K562 (cell line): Measurements from ENCODE around the gene HDAC7. TPM values are rescaled to one million over a fixed set of nuclear protein-coding genes. Genes with fewer than 3 reads are reported as not detected.
"Not testable (repeated sequence)": the region's sequence is repeated elsewhere in the genome, so short reads cannot be mapped to it uniquely, and the experiment has no call there.

Source experiments
- ATAC-seq: fragments of 200-7000 bp; cut with Tn5 transposase; 3 replicates; pipeline ENCODE4 v1.9.1; 2020; ENCODE audit warnings: moderate library complexity
- BruUV-seq: library from RNA; stranded (reverse); fragments of 400-500 nt; replicated peaks from 2 replicates; lab custom pipeline; 2021; lab: Mats Ljungman, UMichigan
- CTCF ChIA-PET: fragments of 300-600 bp; formaldehyde crosslinking; extraction: SDS; loops from one replicate; lab custom pipeline; 2021; ENCODE audit warnings: low intra/inter-chr PET ratio; lab: Yijun Ruan, JAX
- POLR2A ChIA-PET: fragments of 300-600, 350-650 bp; sonication (Branson Sonifier 250); formaldehyde crosslinking; extraction: SDS; loops from one replicate; lab custom pipeline; 2021; ENCODE audit warnings: antibody characterized with exemption, inconsistent platforms; lab: Yijun Ruan, JAX
- DNase-seq, 4 experiments: peaks; one replicate each; pipeline versions ENCODE4 v3.0.0 to v3.0.0-alpha.2; 2011 to 2018; ENCODE audit warnings: low spot score in 3 of 4, mixed read lengths in 3 of 4; ENCODE audit errors: extremely low read depth in 1 of 4
- FAIRE-seq: peaks from 2 replicates; lab custom pipeline; 2011; peaks lifted over from hg19 to GRCh38; lab: Jason Lieb, UNC
- H2AFZ ChIP-seq: 2 replicates; pipeline ENCODE4 v1.6.0; 2011; ENCODE audit warnings: low read depth, low read length, control low read depth, inconsistent platforms
- H3K27ac ChIP-seq: fragments of 200-600 bp; 3 replicates; pipeline ENCODE4 v1.8.0; 2011; ENCODE audit warnings: low read depth, mild to moderate bottlenecking, control low read depth, inconsistent platforms, low read length, moderate library complexity, mixed read lengths; ENCODE audit errors: extremely low read depth
- H3K27me3 ChIP-seq, 2 experiments: fragments of 300-600 bp in 1 of 2; 2 replicates in 1 of 2; 3 replicates in 1 of 2; pipeline versions ENCODE4 v1.6.0 to v1.8.0; 2011; ENCODE audit warnings: inconsistent platforms in 2 of 2, low read length in 2 of 2, mild to moderate bottlenecking in 1 of 2, mixed read lengths in 1 of 2, moderate library complexity in 1 of 2; ENCODE audit not compliant: control insufficient read depth in 2 of 2, insufficient read depth in 2 of 2
- H3K36me3 ChIP-seq: fragments of 300-600 bp; 3 replicates; pipeline ENCODE4 v1.8.0; 2011; ENCODE audit warnings: mild to moderate bottlenecking, low read length, inconsistent platforms; ENCODE audit not compliant: control insufficient read depth, insufficient read depth
- H3K4me1 ChIP-seq, 2 experiments: fragments of 200-600 bp in 1 of 2; replicated peaks in 1 of 2; 2 replicates in 1 of 2; 3 replicates in 1 of 2; pipeline versions ENCODE4 v1.5.1 to v1.8.0; 2011; ENCODE audit warnings: inconsistent platforms in 2 of 2, low read length in 2 of 2, mild to moderate bottlenecking in 1 of 2, mixed read lengths in 1 of 2, moderate library complexity in 1 of 2; ENCODE audit not compliant: control insufficient read depth in 2 of 2, insufficient read depth in 2 of 2
- H3K4me2 ChIP-seq: 2 replicates; pipeline ENCODE4 v1.6.1; 2011; ENCODE audit warnings: low read length, control low read depth, inconsistent platforms, mixed read lengths; ENCODE audit not compliant: insufficient read depth
- H3K4me3 ChIP-seq: fragments of 200-600 bp; sonication (generic), shearing (Covaris generic); 2 replicates; pipeline ENCODE4 v1.5.1; 2016; ENCODE audit warnings: control low read depth, inconsistent platforms
- H3K79me2 ChIP-seq: fragments of 200-600 bp; 3 replicates; pipeline ENCODE4 v1.8.0; 2011; ENCODE audit warnings: low read length, inconsistent platforms; ENCODE audit not compliant: control insufficient read depth, insufficient read depth
- H3K9ac ChIP-seq, 2 experiments: 2 replicates each; pipeline versions ENCODE4 v1.6.0 to v1.6.1; 2011; ENCODE audit warnings: low read depth in 2 of 2, low read length in 2 of 2, control low read depth in 1 of 2, inconsistent platforms in 1 of 2, mild to moderate bottlenecking in 1 of 2, mixed read lengths in 1 of 2; ENCODE audit not compliant: insufficient read depth in 1 of 2
- H3K9me1 ChIP-seq: one replicate; pipeline ENCODE4 v1.6.0; 2011; ENCODE audit warnings: inconsistent platforms, mild to moderate bottlenecking, low read length, moderate library complexity; ENCODE audit not compliant: control insufficient read depth, insufficient read depth
- H3K9me3 ChIP-seq: replicated peaks from 2 replicates; pipeline ENCODE4 v1.5.1; 2011; ENCODE audit warnings: low read depth, low read length, inconsistent platforms; ENCODE audit not compliant: control insufficient read depth, insufficient read depth
- H4K20me1 ChIP-seq: replicated peaks from 2 replicates; pipeline ENCODE4 v1.6.1; 2011; ENCODE audit warnings: low read length, inconsistent platforms, mixed read lengths; ENCODE audit not compliant: control insufficient read depth, insufficient read depth
- GABPB1 ChIP-seq: sonication (generic); formaldehyde crosslinking; IDR thresholded peaks from 2 replicates; pipeline ENCODE4 v1.8.0; 2022; ENCODE audit warnings: mild to moderate bottlenecking, missing genetic modification reagents
- PHF21A ChIP-seq: fragments of 450-650 bp; IDR thresholded peaks from 2 replicates; pipeline ENCODE4 v1.6.1; 2017; ENCODE audit warnings: low read depth, borderline replicate concordance
- RB1 ChIP-seq: fragments of 450-650 bp; IDR thresholded peaks from 2 replicates; pipeline ENCODE4 v1.6.1; 2017; ENCODE audit warnings: low read depth, mild to moderate bottlenecking
- RFX5 ChIP-seq: IDR thresholded peaks from 2 replicates; pipeline ENCODE4 v1.6.1; 2011; ENCODE audit warnings: low read depth, mild to moderate bottlenecking, improper control_type of control experiment, low read length
- USF2 ChIP-seq: sonication (generic); formaldehyde crosslinking; IDR thresholded peaks from 2 replicates; pipeline ENCODE4 v1.5.0; 2020; ENCODE audit warnings: missing genetic modification reagents
- YBX1 ChIP-seq: fragments of 450-650 bp; IDR thresholded peaks from 2 replicates; pipeline ENCODE4 v1.7.1; 2016; ENCODE audit warnings: mild to moderate bottlenecking
- ZNF766 ChIP-seq: fragments of 200-800 bp; sonication (Bioruptor generic); conservative IDR thresholded peaks from 2 replicates; pipeline ENCODE4 v1.6.1; 2016; ENCODE audit warnings: missing genetic modification characterization, missing compliant biosample characterization
- WGBS: fragments of 100-300 bp; shearing (Covaris generic); methylation state at CpG from one replicate; pipeline ENCODE4 v1.1.6; 2016; ENCODE audit warnings: low coverage, mixed read lengths; ENCODE audit not compliant: insufficient coverage; ENCODE audit errors: missing lambda C conversion rate; 5-methylcytosine and 5-hydroxymethylcytosine counted together
- in situ Hi-C: fragments of 300-500 bp; cut with MboI; formaldehyde crosslinking; loops from 4 replicates; pipeline ENCODE4 v1.15.0; 2018; ENCODE audit warnings: inconsistent platforms, mixed read lengths
- intact Hi-C: fragments of 100-400 bp; cut with micrococcal nuclease; formaldehyde crosslinking; loops from 2 replicates; pipeline ENCODE4 v1.14.2; 2022
- polyA plus RNA-seq, 8 experiments: library from polyadenylated mRNA; depleted of rRNA in 4 of 8; stranded (reverse) in 5 of 8; unstranded in 3 of 8; fragments of >200 nt; fragmentation: Nextera tagmentation in 2 of 8; fragmentation: Illumina TruSeq in 1 of 8; extraction: Ambion mirVana in 2 of 8; extraction: Trizol in 1 of 8; gene quantifications; 2 replicates each; pipeline versions ENCODE4 v1.2.1 to v1.2.3, GENCODE V29; 2011 to 2014; ENCODE audit warnings: inconsistent platforms in 1 of 8, missing spikeins in 1 of 8
- total RNA-seq, 7 experiments: library from RNA; depleted of rRNA in 6 of 7; stranded (reverse); fragments of >200 nt in 6 of 7; fragmentation: Illumina TruSeq in 2 of 7; extraction: Trizol in 2 of 7; gene quantifications; 2 replicates each; pipeline versions ENCODE4 v1.2.1 to v1.2.3, GENCODE V29; 2011 to 2021; ENCODE audit warnings: low replicate concordance in 1 of 7
- TF ChIP-seq, protein P1 (sequence below): fragments of 450-650 bp; IDR thresholded peaks from 2 replicates; pipeline ENCODE4 v1.6.1; 2016
- TF ChIP-seq, protein P2 (sequence below), 3 experiments: fragments of 200-800 bp in 1 of 3; fragments of 250-450 bp in 1 of 3; fragments of 450-650 bp in 1 of 3; sonication (Bioruptor Pico) in 1 of 3; sonication (Bioruptor generic) in 1 of 3; formaldehyde crosslinking in 1 of 3; IDR thresholded peaks; 2 replicates each; pipeline versions ENCODE4 v1.6.1 to v1.8.0; 2016 to 2022; ENCODE audit warnings: mild to moderate bottlenecking in 2 of 3, missing genetic modification characterization in 2 of 3, missing compliant biosample characterization in 1 of 3, moderate library complexity in 1 of 3

Gene HDAC7
- total and polyA plus RNA-seq, 9 of the 15 experiments (the other 6 are each of a cell fraction or from before 2014, with no cell fraction given) = 2.5 to 129 (median 31.1) TPM

DNA sequence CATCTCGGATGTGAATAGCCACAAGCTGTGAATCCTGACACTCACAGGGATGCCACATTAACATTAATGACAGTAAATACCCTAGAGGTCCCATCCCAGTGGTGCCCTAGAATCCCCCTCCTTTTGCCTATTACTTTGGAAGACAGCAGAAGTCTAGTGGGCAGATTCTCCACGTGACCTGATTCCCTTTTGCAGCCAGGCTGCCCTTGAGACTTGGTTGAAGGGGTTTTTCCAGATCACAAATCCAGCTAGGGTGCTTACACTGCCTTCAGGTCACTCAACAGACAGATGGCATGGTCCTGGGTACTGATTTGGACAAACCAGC, 8.7 kb downstream of the HDAC7 start:
- Histone ChIP-seq H3K4me3 (no peak overlapping the region), H3K9me1 (peaks cover 6% of the 10 kb centered on the region), H3K4me1 (peaks cover 66 to 76% of the 10 kb centered on the region in 2 experiments), H3K36me3 (peaks cover 55% of the 10 kb centered on the region), H3K4me2 (peak overlapping the region; percentile 4), H4K20me1 (peaks cover 8% of the 10 kb centered on the region; the same call in 1 of the 2 replicates), H3K9ac (no peak overlapping the region), H3K27ac (peak overlapping the region; percentile 91; the same call in 1 of the 3 replicates), H3K79me2 (peaks cover 100% of the 10 kb centered on the region), H3K27me3 (no peaks in the 10 kb centered on the region), H3K9me3 (no peaks in the 10 kb centered on the region), H2AFZ (no peak overlapping the region)
- POLR2A ChIA-PET = interaction anchor here (3.5 kb wide), 1 partner anchor 22 kb away, joined by 11 read pairs; no protein-coding TSS in a partner anchor
- intact Hi-C loops = no loop called here
- DNase-seq (no peak), FAIRE-seq (no peak), ATAC-seq (no peak)
- in situ Hi-C loops = no loop called here
- BruUV-seq = no TSS peak
- CTCF ChIA-PET = no interaction called here
- 81% methylated on average over 2 of the region's 2 CpGs for WGBS
- no peak for TF ChIP-seq RB1
- no peak for TF ChIP-seq PHF21A
- TF ChIP-seq, protein P1, sequence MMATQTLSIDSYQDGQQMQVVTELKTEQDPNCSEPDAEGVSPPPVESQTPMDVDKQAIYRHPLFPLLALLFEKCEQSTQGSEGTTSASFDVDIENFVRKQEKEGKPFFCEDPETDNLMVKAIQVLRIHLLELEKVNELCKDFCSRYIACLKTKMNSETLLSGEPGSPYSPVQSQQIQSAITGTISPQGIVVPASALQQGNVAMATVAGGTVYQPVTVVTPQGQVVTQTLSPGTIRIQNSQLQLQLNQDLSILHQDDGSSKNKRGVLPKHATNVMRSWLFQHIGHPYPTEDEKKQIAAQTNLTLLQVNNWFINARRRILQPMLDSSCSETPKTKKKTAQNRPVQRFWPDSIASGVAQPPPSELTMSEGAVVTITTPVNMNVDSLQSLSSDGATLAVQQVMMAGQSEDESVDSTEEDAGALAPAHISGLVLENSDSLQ = no peak
- TF ChIP-seq GABPB1 (CRISPR knock-in tag) = no peak
- TF ChIP-seq ZNF766 (CRISPR knock-in tag) = no peak
- no peak for TF ChIP-seq USF2 (CRISPR knock-in tag)
- no peak for TF ChIP-seq YBX1
- TF ChIP-seq, protein P2, sequence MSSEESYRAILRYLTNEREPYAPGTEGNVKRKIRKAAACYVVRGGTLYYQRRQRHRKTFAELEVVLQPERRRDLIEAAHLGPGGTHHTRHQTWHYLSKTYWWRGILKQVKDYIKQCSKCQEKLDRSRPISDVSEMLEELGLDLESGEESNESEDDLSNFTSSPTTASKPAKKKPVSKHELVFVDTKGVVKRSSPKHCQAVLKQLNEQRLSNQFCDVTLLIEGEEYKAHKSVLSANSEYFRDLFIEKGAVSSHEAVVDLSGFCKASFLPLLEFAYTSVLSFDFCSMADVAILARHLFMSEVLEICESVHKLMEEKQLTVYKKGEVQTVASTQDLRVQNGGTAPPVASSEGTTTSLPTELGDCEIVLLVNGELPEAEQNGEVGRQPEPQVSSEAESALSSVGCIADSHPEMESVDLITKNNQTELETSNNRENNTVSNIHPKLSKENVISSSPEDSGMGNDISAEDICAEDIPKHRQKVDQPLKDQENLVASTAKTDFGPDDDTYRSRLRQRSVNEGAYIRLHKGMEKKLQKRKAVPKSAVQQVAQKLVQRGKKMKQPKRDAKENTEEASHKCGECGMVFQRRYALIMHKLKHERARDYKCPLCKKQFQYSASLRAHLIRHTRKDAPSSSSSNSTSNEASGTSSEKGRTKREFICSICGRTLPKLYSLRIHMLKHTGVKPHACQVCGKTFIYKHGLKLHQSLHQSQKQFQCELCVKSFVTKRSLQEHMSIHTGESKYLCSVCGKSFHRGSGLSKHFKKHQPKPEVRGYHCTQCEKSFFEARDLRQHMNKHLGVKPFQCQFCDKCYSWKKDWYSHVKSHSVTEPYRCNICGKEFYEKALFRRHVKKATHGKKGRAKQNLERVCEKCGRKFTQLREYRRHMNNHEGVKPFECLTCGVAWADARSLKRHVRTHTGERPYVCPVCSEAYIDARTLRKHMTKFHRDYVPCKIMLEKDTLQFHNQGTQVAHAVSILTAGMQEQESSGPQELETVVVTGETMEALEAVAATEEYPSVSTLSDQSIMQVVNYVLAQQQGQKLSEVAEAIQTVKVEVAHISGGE (CRISPR knock-in tag; IDR thresholded peaks at IDR 0.05) = no peak
- TF ChIP-seq RFX5 = no peak

DNA sequence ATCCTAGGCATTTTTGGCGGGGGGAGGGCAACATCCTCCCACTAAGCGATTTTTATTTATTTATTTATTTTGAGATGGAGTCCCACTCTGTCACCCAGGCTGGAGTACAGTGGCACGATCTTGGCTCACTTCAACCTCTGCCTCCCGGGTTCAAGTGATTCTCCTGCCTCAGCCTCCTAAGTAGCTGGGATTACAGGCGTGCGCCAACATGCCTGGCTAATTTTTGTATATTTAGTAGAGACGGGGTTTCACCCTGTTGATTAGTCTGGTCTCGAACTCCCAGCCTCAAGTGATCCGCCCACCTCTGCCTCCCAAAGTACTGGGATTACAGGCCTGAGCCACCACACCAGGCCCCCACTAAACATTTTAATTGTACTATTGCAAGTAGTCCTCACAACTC, 10.2 kb downstream of the HDAC7 start:
- Histone ChIP-seq H3K36me3 (peaks cover 58% of the 10 kb centered on the region; the same call in 2 of the 3 replicates), H3K4me1 (peaks cover 62 to 69% of the 10 kb centered on the region in 2 experiments), H3K79me2 (peaks cover 100% of the 10 kb centered on the region)
- DNase-seq, H3K27ac ChIP-seq, in situ Hi-C loops, H3K4me3 ChIP-seq, FAIRE-seq, CTCF ChIA-PET, H2AFZ ChIP-seq, intact Hi-C loops, ATAC-seq, H3K9me1 ChIP-seq, H3K27me3 ChIP-seq, H3K9ac ChIP-seq, POLR2A ChIA-PET, H4K20me1 ChIP-seq, H3K9me3 ChIP-seq, H3K4me2 ChIP-seq, BruUV-seq: not testable (repeated sequence)
- 81% methylated on average over 9 of the region's 9 CpGs for WGBS
